ENCODE measurements around the gene RETREG2. TPM values are rescaled to one million over a fixed set of nuclear protein-coding genes. Genes with fewer than 3 reads are reported as not detected.

The RETREG2 gene
- polyA plus RNA-seq, 4 donors, result 36.2 to 101 (median 54.5) TPM

DNA sequence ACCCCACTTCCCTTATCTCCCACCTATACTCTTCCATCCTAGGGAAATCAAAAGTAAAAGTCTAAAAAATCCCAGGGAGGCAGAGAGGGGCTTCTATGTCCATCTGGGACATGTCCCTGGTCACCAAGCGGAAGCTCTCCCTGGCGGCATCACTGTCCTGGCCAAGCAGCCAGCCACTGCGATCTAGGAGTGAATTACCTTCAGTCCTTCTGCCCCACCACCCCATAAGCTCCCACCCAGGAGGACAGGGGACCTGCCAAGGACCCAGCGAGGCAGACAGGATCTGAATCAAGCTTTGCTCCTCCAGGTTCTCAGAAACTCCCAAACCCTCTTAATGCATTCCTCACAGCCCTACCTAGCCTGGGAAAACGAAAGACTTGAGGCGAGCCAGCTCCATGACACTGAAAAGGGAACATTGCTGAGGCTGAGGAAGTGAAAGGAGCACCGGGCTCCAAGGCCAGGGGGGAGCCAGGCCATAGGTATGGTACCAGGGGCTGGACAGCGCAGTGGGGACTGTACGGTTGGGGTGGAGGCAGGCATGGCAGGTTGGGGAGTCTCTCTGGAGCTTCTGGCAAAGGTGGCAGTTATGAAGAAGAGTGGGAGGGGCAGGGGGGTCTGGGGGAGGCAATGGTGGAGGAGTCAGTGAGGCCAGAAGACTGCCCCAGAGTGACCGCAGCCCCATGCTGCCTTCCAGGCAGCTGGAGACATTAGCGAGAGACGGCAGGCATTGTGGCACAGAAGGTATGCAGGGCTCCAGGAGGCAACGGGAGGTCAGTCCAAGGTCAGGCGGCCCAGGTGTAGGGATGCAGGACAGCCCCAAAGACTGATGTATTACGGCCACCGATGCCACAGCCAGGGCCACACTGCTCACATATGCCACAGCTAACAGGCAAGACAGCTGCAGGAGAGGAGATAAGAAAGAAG lies 5.6 kb upstream of the RETREG2 start:
- H3K4me3 ChIP-seq (ENCODE audit: low read depth in 1 of 3, low read length in 3 of 3), result no peak overlapping the region
- H3K4me1 ChIP-seq (ENCODE audit: control insufficient read depth in 3 of 3, insufficient read depth in 2 of 3, low read depth in 1 of 3, low read length in 2 of 3), result peaks cover 3 to 26% (median 7%) of the 10 kb centered on the region in 3 donors
- no peaks in the 10 kb centered on the region for H3K27me3 ChIP-seq (ENCODE audit: control insufficient read depth in 3 of 3, insufficient read depth in 3 of 3, low read length in 3 of 3)
- no peak for FAIRE-seq
- H3K9me3 ChIP-seq (ENCODE audit: control insufficient read depth in 2 of 2, insufficient read depth in 1 of 2, low read depth in 1 of 2, low read length in 1 of 2), result no peaks in the 10 kb centered on the region
- 86 to 89% (median 87%) methylated on average over 16 of the region's 16 CpGs for WGBS, 3 donors
- peaks cover 2 to 48% (median 16%) of the 10 kb centered on the region in 3 donors for H3K36me3 ChIP-seq (ENCODE audit: control insufficient read depth in 3 of 3, insufficient read depth in 2 of 3, low read depth in 1 of 3, low read length in 3 of 3)
- H3K27ac ChIP-seq (ENCODE audit: low read depth in 1 of 3, low read length in 2 of 3), result peak overlapping the region in 1 of 3 donors; percentile 60
- no peak for DNase-seq

DNA sequence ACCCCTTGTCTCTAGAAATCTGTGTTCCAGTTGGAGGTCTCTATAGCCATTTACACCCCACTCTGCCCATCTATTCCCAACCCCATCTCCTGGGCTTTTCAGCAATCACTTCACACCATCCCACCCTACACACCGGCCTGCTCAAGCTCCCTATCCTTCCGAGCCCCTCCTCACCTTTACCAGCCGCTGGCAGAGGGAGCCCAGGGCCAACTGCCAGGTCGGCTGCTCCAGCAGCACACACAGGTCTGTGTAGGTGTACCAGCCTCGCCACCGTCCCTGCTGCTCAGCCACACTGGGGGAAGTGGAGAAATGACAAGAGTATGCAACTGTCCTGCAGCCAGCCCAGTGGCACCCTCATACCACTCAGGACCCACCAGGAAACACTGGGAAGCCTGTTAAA lies 4.9 kb upstream of the RETREG2 start:
- peaks cover 3 to 27% (median 7%) of the 10 kb centered on the region in 3 donors for H3K4me1 ChIP-seq (ENCODE audit: control insufficient read depth in 3 of 3, insufficient read depth in 2 of 3, low read depth in 1 of 3, low read length in 2 of 3)
- no peak for FAIRE-seq
- peaks cover 2 to 44% (median 16%) of the 10 kb centered on the region in 3 donors for H3K36me3 ChIP-seq (ENCODE audit: control insufficient read depth in 3 of 3, insufficient read depth in 2 of 3, low read depth in 1 of 3, low read length in 3 of 3)
- DNase-seq, result no peak
- H3K4me3 ChIP-seq (ENCODE audit: low read depth in 1 of 3, low read length in 3 of 3), result no peak overlapping the region
- WGBS, 3 donors, result 90 to 96% (median 94%) methylated on average over 6 of the region's 6 CpGs
- no peaks in the 10 kb centered on the region for H3K27me3 ChIP-seq (ENCODE audit: control insufficient read depth in 3 of 3, insufficient read depth in 3 of 3, low read length in 3 of 3)
- H3K27ac ChIP-seq (ENCODE audit: low read depth in 1 of 3, low read length in 2 of 3), result no peak overlapping the region
- no peaks in the 10 kb centered on the region for H3K9me3 ChIP-seq (ENCODE audit: control insufficient read depth in 2 of 2, insufficient read depth in 1 of 2, low read depth in 1 of 2, low read length in 1 of 2)

DNA sequence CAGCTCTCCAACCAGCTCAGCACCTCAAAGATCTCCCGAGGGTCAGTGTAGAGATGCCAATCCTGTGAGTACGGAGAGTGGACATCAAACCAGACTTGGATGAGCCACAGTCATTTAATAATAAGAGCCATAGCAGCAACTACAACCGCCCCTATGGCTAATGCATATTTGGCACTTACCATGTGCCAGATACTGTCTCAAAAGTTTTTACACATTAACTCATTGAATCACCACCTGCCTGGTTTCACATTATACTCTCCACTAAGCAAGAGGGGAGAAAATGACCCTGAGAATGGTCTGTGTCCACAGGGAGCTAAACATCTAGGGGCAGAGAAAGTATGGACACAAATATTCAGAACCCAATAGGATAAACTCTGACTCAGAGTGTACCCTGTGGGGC lies 3.9 kb upstream of the RETREG2 start:
- no peak overlapping the region for H3K4me3 ChIP-seq (ENCODE audit: low read depth in 1 of 3, low read length in 3 of 3)
- peaks cover 2 to 47% (median 16%) of the 10 kb centered on the region in 3 donors for H3K36me3 ChIP-seq (ENCODE audit: control insufficient read depth in 3 of 3, insufficient read depth in 2 of 3, low read depth in 1 of 3, low read length in 3 of 3)
- H3K9me3 ChIP-seq (ENCODE audit: control insufficient read depth in 2 of 2, insufficient read depth in 1 of 2, low read depth in 1 of 2, low read length in 1 of 2), result no peaks in the 10 kb centered on the region
- peaks cover 3 to 27% (median 7%) of the 10 kb centered on the region in 3 donors for H3K4me1 ChIP-seq (ENCODE audit: control insufficient read depth in 3 of 3, insufficient read depth in 2 of 3, low read depth in 1 of 3, low read length in 2 of 3)
- no peaks in the 10 kb centered on the region for H3K27me3 ChIP-seq (ENCODE audit: control insufficient read depth in 3 of 3, insufficient read depth in 3 of 3, low read length in 3 of 3)
- WGBS, 3 donors, result 82 to 88% (median 83%) methylated on average over 3 of the region's 3 CpGs
- no peak for FAIRE-seq
- no peak for DNase-seq
- H3K27ac ChIP-seq (ENCODE audit: low read depth in 1 of 3, low read length in 2 of 3), result no peak overlapping the region

DNA sequence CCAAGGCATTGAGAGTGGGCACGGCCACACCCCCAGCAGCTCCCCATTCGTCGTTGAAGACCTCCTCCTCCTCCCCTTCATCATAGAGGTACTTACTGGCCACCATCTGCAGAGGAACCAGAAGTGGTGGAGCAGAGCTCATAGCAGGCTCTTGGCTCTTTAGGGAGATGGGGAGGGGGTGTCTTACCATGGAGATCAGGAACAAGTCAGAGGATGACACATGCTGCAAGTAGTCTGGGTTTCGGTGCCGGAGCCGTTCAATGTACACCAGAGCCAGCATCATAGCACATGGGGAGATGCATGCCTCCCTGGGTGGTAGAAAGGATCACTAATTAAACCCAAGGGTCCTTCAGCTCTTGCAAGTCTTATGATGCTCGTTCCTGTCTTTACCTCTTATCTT lies 3.3 kb upstream of the RETREG2 start:
- peaks cover 7 to 21% (median 7%) of the 10 kb centered on the region in 3 donors for H3K4me1 ChIP-seq (ENCODE audit: control insufficient read depth in 3 of 3, insufficient read depth in 2 of 3, low read depth in 1 of 3, low read length in 2 of 3)

DNA sequence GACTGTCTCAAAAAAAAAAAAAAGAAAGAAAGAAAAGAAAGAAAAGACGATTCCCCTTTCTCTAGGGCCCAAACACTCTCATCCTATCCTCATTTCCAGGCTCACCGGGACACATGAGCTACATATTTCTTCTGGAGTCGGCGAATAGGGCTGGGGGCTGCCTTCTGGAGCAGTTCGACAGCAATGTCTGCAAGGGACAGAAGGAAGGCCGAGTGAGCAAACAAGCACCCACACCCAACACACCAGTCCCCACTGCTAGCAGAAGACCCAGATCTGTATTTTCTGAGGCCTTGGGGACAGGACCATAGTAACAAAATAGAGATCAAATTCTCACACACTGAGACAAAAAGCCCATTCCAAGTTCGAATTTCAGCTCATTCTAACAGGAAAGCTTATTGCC lies 2.6 kb upstream of the RETREG2 start:
- no peak for FAIRE-seq
- Histone ChIP-seq H3K27ac (ENCODE audit: low read depth in 1 of 3, low read length in 2 of 3) (no peak overlapping the region), H3K9me3 (ENCODE audit: control insufficient read depth in 2 of 2, insufficient read depth in 1 of 2, low read depth in 1 of 2, low read length in 1 of 2) (no peaks in the 10 kb centered on the region), H3K27me3 (ENCODE audit: control insufficient read depth in 3 of 3, insufficient read depth in 3 of 3, low read length in 3 of 3) (no peaks in the 10 kb centered on the region), H3K36me3 (ENCODE audit: control insufficient read depth in 3 of 3, insufficient read depth in 2 of 3, low read depth in 1 of 3, low read length in 3 of 3) (peaks cover 2 to 58% (median 16%) of the 10 kb centered on the region in 3 donors), H3K4me3 (ENCODE audit: low read depth in 1 of 3, low read length in 3 of 3) (peak overlapping the region in 2 of 3 donors; percentile 86 to 95), H3K4me1 (ENCODE audit: control insufficient read depth in 3 of 3, insufficient read depth in 2 of 3, low read depth in 1 of 3, low read length in 2 of 3) (peaks cover 7 to 15% (median 7%) of the 10 kb centered on the region in 3 donors)
- 79 to 85% (median 80%) methylated on average over 7 of the region's 7 CpGs for WGBS, 3 donors
- DNase-seq, result no peak

More for the DNA sequence above, 3.3 kb upstream of the RETREG2 start:
- FAIRE-seq, result no peak
- no peak overlapping the region for H3K4me3 ChIP-seq (ENCODE audit: low read depth in 1 of 3, low read length in 3 of 3)
- 82 to 88% (median 87%) methylated on average over 7 of the region's 7 CpGs for WGBS, 3 donors
- H3K36me3 ChIP-seq (ENCODE audit: control insufficient read depth in 3 of 3, insufficient read depth in 2 of 3, low read depth in 1 of 3, low read length in 3 of 3), result peaks cover 2 to 51% (median 16%) of the 10 kb centered on the region in 3 donors
- DNase-seq, result no peak
- no peaks in the 10 kb centered on the region for H3K9me3 ChIP-seq (ENCODE audit: control insufficient read depth in 2 of 2, insufficient read depth in 1 of 2, low read depth in 1 of 2, low read length in 1 of 2)
- H3K27ac ChIP-seq (ENCODE audit: low read depth in 1 of 3, low read length in 2 of 3), result no peak overlapping the region
- H3K27me3 ChIP-seq (ENCODE audit: control insufficient read depth in 3 of 3, insufficient read depth in 3 of 3, low read length in 3 of 3), result no peaks in the 10 kb centered on the region

DNA sequence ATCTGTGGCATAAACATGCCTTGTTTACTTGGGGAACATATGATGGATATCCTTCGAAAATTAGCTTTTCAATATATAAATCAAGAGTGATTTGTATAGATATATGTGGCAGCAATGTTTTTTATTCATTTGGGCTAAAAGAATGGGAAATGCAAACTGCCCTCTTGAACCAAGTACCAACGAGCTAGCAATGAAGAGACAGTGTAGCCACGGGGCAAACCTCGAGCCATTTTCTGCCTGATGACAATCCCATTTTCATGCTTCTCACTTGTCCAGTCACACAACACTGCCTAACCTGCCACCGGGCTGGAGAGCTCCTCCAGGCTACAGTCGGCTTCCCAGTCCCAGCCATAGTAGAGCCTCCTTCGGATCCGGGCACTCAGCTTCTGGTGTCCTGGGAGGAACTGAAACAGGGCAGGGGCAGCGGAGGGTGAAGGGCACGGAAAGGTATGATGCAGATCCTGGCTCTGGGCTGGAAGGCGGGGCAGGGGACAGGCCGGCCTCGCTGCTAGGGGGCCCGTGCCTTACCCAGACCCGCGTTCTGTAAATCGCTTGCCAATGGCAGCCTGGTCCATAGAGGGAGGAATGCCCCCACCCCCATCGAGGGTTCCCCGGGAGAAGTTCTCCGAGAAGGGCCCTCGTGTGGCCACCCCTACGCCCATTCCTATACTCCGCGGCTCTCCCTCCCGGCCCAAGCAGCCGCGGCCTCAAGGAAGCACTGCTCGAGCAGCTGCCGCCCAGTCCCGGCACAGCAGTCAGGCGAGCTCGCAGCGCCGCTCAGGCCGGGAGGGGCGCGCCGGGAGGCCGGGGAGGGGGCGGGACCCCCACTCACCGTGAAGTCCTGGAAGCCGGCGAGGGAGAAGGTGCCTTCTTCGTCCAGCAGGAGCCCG lies 1.9 kb upstream of the RETREG2 start:
- WGBS, 3 donors, result 1 to 3% (median 2%) methylated on average over 29 to 45 of the region's 45 CpGs
- H3K4me3 ChIP-seq (ENCODE audit: low read depth in 1 of 3, low read length in 3 of 3), result peak overlapping the region; percentile 78 to 95 (median 86)
- no peaks in the 10 kb centered on the region for H3K27me3 ChIP-seq (ENCODE audit: control insufficient read depth in 3 of 3, insufficient read depth in 3 of 3, low read length in 3 of 3)
- peaks cover 7 to 10% (median 7%) of the 10 kb centered on the region in 3 donors for H3K4me1 ChIP-seq (ENCODE audit: control insufficient read depth in 3 of 3, insufficient read depth in 2 of 3, low read depth in 1 of 3, low read length in 2 of 3)
- DNase-seq (peak in 1 of 2 donors; percentile 71), FAIRE-seq (no peak)
- H3K9me3 ChIP-seq (ENCODE audit: control insufficient read depth in 2 of 2, insufficient read depth in 1 of 2, low read depth in 1 of 2, low read length in 1 of 2), result no peaks in the 10 kb centered on the region
- H3K27ac ChIP-seq (ENCODE audit: low read depth in 1 of 3, low read length in 2 of 3), result peak overlapping the region; percentile 98 to 100 (median 100)
- H3K36me3 ChIP-seq (ENCODE audit: control insufficient read depth in 3 of 3, insufficient read depth in 2 of 3, low read depth in 1 of 3, low read length in 3 of 3), result peaks cover 8 to 65% (median 23%) of the 10 kb centered on the region in 3 donors

DNA sequence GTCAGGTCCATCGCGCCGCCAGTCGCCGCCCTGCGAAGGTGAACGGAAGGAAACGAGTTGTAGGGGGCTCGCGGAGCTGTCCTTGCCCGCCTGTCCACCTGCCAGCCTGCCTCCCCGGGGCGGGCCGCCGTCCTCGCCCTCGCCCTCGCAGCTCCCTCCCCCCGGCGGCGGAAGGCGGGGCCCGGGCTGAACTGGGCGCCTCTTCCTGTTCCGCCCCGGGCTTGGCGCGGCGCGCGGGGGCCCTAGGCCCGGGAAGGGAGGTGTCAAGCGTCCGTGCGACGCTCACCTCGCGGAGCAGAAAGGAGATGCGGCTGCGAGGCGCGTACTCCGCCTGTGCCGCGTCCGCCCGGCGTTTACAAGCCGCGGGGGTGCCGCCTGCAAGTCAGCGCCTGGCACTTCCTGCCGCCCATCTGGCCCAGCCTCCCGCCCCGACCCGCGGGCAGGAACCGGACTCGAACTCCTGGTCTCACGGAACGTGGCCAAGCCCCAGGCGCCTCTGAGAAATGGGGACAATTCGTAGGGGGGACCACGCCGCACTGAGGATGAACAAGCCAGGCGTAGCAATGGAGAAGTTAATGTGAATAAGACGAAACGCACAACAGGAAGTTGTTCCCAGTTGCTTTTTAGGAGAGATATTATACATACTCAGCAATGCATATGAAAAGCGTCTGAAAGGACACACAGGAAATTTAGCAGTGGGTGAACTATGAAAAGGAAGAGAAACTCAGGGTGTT lies 1.1 kb upstream of the RETREG2 start, which contains the start of gene CNPPD1:
CNPPD1 (minus strand) TSS at position 108 of the 734 bp plus-strand sequence; CDS start at position 11, 97 bp downstream.
- 0 to 1% (median 0%) methylated on average over 57 to 69 of the region's 69 CpGs for WGBS, 3 donors
- no peaks in the 10 kb centered on the region for H3K27me3 ChIP-seq (ENCODE audit: control insufficient read depth in 3 of 3, insufficient read depth in 3 of 3, low read length in 3 of 3)
- H3K4me1 ChIP-seq (ENCODE audit: control insufficient read depth in 3 of 3, insufficient read depth in 2 of 3, low read depth in 1 of 3, low read length in 2 of 3), result peaks cover 7 to 10% (median 7%) of the 10 kb centered on the region in 3 donors
- H3K9me3 ChIP-seq (ENCODE audit: control insufficient read depth in 2 of 2, insufficient read depth in 1 of 2, low read depth in 1 of 2, low read length in 1 of 2), result no peaks in the 10 kb centered on the region
- peak within 1 kb of the TSS; percentile 98 to 100 (median 100) for H3K27ac ChIP-seq (ENCODE audit: low read depth in 1 of 3, low read length in 2 of 3)
- FAIRE-seq (no peak), DNase-seq (peak; percentile 93 to 97)
- H3K36me3 ChIP-seq (ENCODE audit: control insufficient read depth in 3 of 3, insufficient read depth in 2 of 3, low read depth in 1 of 3, low read length in 3 of 3), result peaks cover 17 to 65% (median 25%) of the 10 kb centered on the region in 3 donors
- peak within 1 kb of the TSS; percentile 78 to 95 (median 86) for H3K4me3 ChIP-seq (ENCODE audit: low read depth in 1 of 3, low read length in 3 of 3)

All from small intestine (tissue), 7 donors.